ENCODE measurements around the gene SND1.

SND1 gene

GRCh38 chr7:128115821-128116723 is 464.1 kb downstream of the SND1 start:
- H3K4me3 ChIP-seq (ENCODE audit: low read length): no peak overlapping the region
- DNase-seq (ENCODE audit: low read depth): no peak
- no peak for TF ChIP-seq CTCF (conservative IDR thresholded peaks at IDR 0.05; ENCODE audit: low read length)

- no peak for TF ChIP-seq CTCF (conservative IDR thresholded peaks at IDR 0.05; ENCODE audit: low read length)
These were observed 464.7 kb downstream of the SND1 start for GRCh38 chr7:128116740-128117139.

GRCh38 chr7:128117691-128118090 is 465.7 kb downstream of the SND1 start:
- no peak overlapping the region for H3K4me3 ChIP-seq (ENCODE audit: low read length)
- TF ChIP-seq CTCF (conservative IDR thresholded peaks at IDR 0.05; ENCODE audit: low read length): no peak
- DNase-seq (ENCODE audit: low read depth): no peak

More at GRCh38 chr7:128116740-128117139, 464.7 kb downstream of the SND1 start:
- DNase-seq (ENCODE audit: low read depth): no peak
- H3K4me3 ChIP-seq (ENCODE audit: low read length): no peak overlapping the region

- TF ChIP-seq CTCF (conservative IDR thresholded peaks at IDR 0.05; ENCODE audit: low read length): no peak
- DNase-seq (ENCODE audit: low read depth): no peak
- H3K4me3 ChIP-seq (ENCODE audit: low read length): no peak overlapping the region
These were observed 467.0 kb downstream of the SND1 start for GRCh38 chr7:128119036-128119435.

GRCh38 chr7:128120116-128120515 is 468.1 kb downstream of the SND1 start:
- DNase-seq (ENCODE audit: low read depth): no peak
- H3K4me3 ChIP-seq (ENCODE audit: low read length): no peak overlapping the region
- no peak for TF ChIP-seq CTCF (conservative IDR thresholded peaks at IDR 0.05; ENCODE audit: low read length)

- H3K4me3 ChIP-seq (ENCODE audit: low read length): no peak overlapping the region
- no peak for TF ChIP-seq CTCF (conservative IDR thresholded peaks at IDR 0.05; ENCODE audit: low read length)
- DNase-seq (ENCODE audit: low read depth): no peak
These were observed 469.0 kb downstream of the SND1 start for GRCh38 chr7:128120976-128121490.
